Ectodermal cell (in vitro differentiated cells): Measurements from ENCODE around the gene RSBN1.
"Not testable (repeated sequence)": the region's sequence is repeated elsewhere in the genome, so short reads cannot be mapped to it uniquely, and the experiment has no call there.

Source experiments
- H3K27ac ChIP-seq: 2 replicates; pipeline ENCODE4 v1.7.0; 2013; ENCODE audit warnings: mild to moderate bottlenecking, low read depth, low read length; ENCODE audit not compliant: insufficient read depth, poor library complexity, severe bottlenecking
- H3K27me3 ChIP-seq: 2 replicates; pipeline ENCODE4 v1.7.0; 2013; ENCODE audit warnings: mild to moderate bottlenecking, low read length; ENCODE audit not compliant: insufficient read depth, control insufficient read depth, poor library complexity, severe bottlenecking
- H3K36me3 ChIP-seq: one replicate; pipeline ENCODE4 v1.7.0; 2013; ENCODE audit warnings: low read length; ENCODE audit not compliant: control insufficient read depth, insufficient read depth
- H3K4me1 ChIP-seq: one replicate; pipeline ENCODE4 v1.7.0; 2013; ENCODE audit warnings: low read length; ENCODE audit not compliant: control insufficient read depth, insufficient read depth
- H3K4me3 ChIP-seq: 2 replicates; pipeline ENCODE4 v1.7.0; 2013; ENCODE audit warnings: low read depth, low read length, control low read depth; ENCODE audit not compliant: insufficient read depth
- H3K9me3 ChIP-seq: 2 replicates; pipeline ENCODE4 v1.7.0; 2013; ENCODE audit warnings: mild to moderate bottlenecking, low read length, moderate library complexity; ENCODE audit not compliant: control insufficient read depth
- WGBS, 2 experiments: methylation state at CpG; one replicate each; pipeline ENCODE4 v1.1.7; 2013; ENCODE audit warnings: missing lambda C conversion rate in 2 of 2; 5-methylcytosine and 5-hydroxymethylcytosine counted together

RSBN1 gene

DNA sequence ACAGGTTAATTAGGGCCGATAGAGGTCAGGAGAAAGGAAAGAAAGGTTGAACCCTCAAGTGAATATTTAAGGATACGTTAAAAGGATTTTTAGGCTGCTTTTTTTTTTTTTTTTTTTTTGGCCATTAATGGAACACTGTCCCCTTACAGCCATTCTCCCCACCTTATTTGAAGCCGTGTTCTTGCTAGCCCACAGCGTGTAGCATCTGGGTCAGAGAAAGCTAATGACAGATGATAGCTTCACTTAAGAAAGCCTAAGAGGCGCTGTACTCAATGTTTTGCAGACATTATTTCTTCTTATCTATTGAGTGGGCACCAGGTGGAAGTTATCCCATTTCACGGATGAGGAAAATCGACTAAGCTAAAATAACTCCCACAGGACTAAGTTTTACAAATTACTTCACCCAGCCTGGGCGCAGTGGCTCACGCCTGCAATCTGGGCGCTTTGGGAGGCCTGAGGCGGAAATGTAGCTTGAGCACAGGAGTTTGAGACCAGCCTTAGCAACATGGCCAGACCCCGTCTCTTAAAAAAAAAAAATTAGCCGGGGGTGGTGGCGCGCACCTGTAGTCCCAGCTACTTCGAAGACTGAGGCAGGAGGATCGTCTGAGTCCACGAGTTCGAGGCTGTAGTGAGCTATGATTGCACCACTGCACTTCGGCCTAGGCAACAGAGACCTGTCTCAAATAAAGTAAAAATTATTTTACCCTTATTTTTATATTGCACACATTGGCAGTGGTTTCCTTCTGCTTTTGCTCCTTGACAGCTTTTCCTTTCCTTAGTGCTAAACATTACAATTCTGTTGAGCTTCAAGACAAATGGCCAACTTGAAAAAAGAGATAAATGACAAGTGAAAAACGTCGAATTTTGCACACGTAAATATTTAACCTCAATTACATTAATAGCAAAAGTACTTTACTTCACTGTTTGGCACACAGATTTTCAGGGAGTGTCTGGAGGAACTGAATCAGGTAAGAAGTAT is 51.9 kb downstream of the RSBN1 start:
- Histone ChIP-seq H3K27me3 (no peaks in the 10 kb centered on the region), H3K4me3 (peak overlapping the region; percentile 78), H3K9me3 (no peaks in the 10 kb centered on the region), H3K36me3 (peaks cover under 1% of the 10 kb centered on the region), H3K27ac (peak overlapping the region; percentile 98), H3K4me1 (peaks cover 16% of the 10 kb centered on the region)
- 85 to 86% methylated on average over 22 to 23 of the region's 23 CpGs for WGBS, 2 experiments

DNA sequence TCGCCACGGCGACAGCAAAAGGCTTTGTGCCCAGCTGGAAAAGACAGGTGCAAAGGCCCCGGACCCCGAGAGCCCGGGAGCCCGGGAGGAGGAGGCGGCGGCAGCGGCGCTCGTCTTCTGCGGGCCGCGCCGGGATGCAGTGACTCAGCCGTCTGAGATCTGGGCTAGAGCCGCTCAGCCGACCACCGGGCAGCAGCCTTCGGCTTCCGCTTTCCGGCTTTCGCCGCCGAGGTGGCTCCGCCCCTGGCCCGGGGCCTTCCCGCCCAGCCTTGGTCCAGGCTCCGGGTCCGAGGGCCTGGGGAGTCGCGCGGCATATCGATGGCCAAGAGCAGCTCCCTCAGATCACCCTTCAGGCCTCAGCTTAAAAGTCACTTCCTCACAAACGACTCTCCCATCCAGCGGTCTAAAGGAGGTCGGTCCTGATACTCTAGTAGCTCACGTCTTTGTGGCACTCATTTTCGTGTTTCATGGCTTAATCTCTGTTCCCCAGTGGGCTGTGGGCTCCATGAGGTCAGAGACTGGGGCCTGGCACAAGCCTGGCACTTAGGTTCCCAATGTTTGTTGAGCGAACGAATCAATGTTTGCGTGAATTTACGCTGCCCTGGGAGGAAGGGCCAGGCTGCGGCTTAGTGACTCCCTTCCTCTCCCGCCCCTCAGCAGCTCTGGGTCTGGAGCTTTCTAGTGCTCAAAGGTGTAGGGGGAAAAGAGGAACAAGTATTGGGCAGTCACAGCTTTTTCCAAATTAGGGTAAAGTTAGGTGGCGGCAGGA is 52.8 kb downstream of the RSBN1 start, which contains the start of gene PHTF1:
Gene PHTF1, minus strand, starts transcription at position 154 of the 769 bp plus-strand sequence. CDS start 783 bp downstream, outside the sequence.
- peaks cover 19% of the 10 kb centered on the region for H3K4me1 ChIP-seq
- H3K36me3 ChIP-seq, result peaks cover 3% of the 10 kb centered on the region
- no peaks in the 10 kb centered on the region for H3K27me3 ChIP-seq
- no peaks in the 10 kb centered on the region for H3K9me3 ChIP-seq
- H3K4me3 ChIP-seq, result peak within 1 kb of the TSS; percentile 78
- peak within 1 kb of the TSS; percentile 98 for H3K27ac ChIP-seq
- 1% methylated on average over 47 of the region's 47 CpGs for WGBS, 2 experiments

DNA sequence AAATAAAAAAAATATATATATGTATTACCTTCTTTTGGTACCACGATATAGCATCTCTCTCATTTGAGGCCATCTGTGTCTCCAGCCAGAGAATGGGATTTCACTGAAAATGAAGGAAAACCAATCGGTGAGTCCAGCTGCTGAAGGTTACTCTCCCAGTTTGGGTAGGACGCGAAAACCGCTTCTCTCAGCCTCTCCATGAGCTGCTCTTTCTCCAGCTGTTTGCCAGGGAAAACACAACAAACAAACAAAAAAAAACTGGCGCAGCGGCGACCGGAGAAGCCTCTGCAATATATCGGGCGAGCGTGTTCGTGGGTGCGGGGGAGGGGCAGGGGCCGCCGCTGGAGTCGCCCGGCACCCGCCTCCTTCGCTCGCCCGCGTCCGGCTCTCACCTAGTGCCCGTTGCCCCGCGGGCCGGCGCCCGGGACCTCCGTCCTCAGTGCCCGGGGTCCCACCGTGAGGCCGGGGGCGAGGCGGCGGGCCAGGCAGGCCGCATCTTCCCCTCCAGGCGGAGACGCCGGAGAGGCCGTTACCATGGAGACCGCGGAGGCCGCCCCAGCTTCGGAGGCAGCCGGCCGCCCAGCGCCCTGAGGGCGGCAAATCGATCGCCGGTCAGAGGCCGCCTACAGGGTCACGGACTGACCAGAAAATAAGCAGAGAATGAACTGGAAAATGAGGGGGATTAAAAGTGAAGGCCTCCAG is 53.5 kb downstream of the RSBN1 start:
- 0 to 1% methylated on average over 54 to 55 of the region's 55 CpGs for WGBS, 2 experiments
- peak overlapping the region; percentile 78 for H3K4me3 ChIP-seq
- peaks cover 8% of the 10 kb centered on the region for H3K36me3 ChIP-seq
- H3K9me3 ChIP-seq, result no peaks in the 10 kb centered on the region
- H3K27me3 ChIP-seq, result no peaks in the 10 kb centered on the region
- peak overlapping the region; percentile 98 for H3K27ac ChIP-seq
- H3K4me1 ChIP-seq, result peaks cover 19% of the 10 kb centered on the region

DNA sequence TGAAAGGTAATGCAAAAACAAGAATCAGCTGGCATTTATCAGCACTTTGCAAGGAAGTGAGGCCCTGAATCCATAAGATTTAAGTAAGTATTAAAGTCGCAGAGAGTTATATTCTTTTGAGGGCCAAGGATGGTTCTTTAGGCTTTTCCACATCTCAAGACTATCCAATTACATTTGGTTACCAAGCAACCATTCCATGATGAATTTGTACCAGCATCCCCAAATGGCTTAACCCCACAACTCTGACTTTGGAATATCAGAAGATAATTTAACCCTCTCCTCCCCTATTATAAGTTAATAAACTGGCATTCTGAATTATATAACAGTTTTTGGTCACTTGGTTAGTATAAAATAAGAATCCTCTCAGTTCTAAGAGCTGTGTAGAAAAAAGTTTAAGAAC is 55.8 kb downstream of the RSBN1 start:
- Histone ChIP-seq H3K27me3 (no peaks in the 10 kb centered on the region), H3K9me3 (no peaks in the 10 kb centered on the region), H3K27ac (no peak overlapping the region), H3K4me3 (peak overlapping the region; percentile 13), H3K36me3 (peaks cover 11% of the 10 kb centered on the region), H3K4me1 (peaks cover 19% of the 10 kb centered on the region)
- 91 to 100% methylated on average over 1 of the region's 1 CpG for WGBS, 2 experiments

DNA sequence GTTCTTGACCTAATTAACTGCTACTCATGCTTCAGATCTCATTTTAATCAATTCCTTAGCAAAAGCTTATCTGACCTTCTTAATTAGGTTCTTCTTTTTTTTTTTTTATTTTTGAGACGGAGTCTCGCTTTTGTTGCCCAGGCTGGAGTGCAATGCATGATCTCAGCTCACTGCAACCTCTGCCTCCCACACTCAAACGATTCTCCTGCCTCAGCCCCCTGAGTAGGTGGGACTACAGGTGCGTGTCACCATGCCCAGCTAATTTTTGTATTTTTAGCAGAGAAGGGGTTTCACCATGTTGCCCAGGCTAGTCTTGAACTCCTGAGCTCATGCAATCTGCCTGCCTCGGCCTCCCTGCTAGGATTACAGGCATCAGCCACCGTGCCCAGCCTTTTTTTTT is 58.9 kb downstream of the RSBN1 start:
- not testable (repeated sequence) for H3K27me3 ChIP-seq, H3K4me3 ChIP-seq, H3K9me3 ChIP-seq, H3K27ac ChIP-seq
- WGBS, 2 experiments, result 89 to 93% methylated on average over 6 of the region's 6 CpGs
- Histone ChIP-seq H3K4me1 (peaks cover 12% of the 10 kb centered on the region), H3K36me3 (peaks cover 16% of the 10 kb centered on the region)

DNA sequence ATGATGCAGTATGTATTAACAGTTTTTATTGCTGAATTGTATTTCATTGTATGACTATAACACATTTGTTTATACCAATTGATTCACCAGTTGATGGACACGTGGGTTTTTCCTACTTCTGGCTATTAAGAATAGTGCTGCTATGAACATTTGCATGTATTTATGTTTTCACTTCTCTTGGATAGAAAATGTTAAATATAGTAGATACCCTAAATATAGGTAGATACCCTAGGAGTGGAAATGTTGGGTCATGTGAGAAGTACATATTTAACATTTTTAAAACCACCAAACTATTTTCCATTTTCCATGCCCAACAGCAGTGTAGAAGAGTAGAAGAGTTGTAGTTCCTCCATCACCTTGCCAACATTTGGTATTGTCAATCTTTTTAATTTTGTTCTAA is 60.8 kb downstream of the RSBN1 start:
- no peak overlapping the region for H3K27ac ChIP-seq
- H3K9me3 ChIP-seq, result no peaks in the 10 kb centered on the region
- H3K4me3 ChIP-seq, result no peak overlapping the region
- peaks cover 10% of the 10 kb centered on the region for H3K4me1 ChIP-seq
- H3K27me3 ChIP-seq, result no peaks in the 10 kb centered on the region
- peaks cover 26% of the 10 kb centered on the region for H3K36me3 ChIP-seq
- 100% methylated on average over 1 of the region's 1 CpG; no CpG with 5 or more reads in 1 of the 2 experiments for WGBS, 2 experiments

DNA sequence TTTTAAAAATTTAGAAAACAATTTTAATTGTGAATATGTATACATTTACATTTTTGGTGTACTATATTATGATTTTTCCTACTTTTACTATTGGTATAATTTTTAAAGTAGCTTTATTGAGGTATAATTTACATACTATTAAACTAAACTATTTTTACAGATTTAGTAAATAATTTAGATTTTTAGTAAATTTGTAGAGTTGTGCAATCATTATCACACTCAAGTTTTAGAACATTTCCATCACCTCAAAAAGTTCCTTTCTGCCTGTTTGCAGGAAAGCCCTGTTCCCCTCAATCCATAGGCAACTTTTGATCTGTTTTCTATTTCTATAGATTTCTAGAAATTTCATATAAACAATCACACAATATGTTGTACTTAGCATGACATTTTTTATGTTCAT is 61.2 kb downstream of the RSBN1 start:
- Histone ChIP-seq H3K27me3 (no peaks in the 10 kb centered on the region), H3K36me3 (peaks cover 28% of the 10 kb centered on the region), H3K4me1 (peaks cover 6% of the 10 kb centered on the region), H3K4me3 (no peak overlapping the region), H3K9me3 (no peaks in the 10 kb centered on the region), H3K27ac (no peak overlapping the region)

DNA sequence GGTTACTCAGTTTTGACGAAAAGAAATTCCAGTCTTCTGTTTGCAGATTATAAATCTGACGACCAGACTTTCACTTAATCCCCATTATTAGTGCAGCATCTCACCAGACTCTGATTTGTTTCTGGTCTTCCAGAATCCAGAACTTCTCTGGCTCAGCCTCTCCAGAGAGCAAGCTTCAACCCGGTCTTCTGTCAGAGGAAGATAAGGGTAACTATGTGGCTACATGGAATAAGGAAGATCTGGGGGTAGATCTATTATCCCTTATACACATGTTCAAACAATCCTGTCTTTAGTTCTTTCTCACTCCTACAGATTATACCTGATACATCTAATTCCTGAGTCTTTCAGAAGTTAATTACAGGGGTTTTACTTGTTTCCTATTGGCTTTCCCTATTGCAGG is 62.9 kb downstream of the RSBN1 start:
- no peak overlapping the region for H3K27ac ChIP-seq
- 97 to 100% methylated on average over 3 of the region's 3 CpGs for WGBS, 2 experiments
- H3K36me3 ChIP-seq, result peaks cover 29% of the 10 kb centered on the region
- H3K4me1 ChIP-seq, result no peaks in the 10 kb centered on the region
- no peaks in the 10 kb centered on the region for H3K27me3 ChIP-seq
- no peak overlapping the region for H3K4me3 ChIP-seq
- no peaks in the 10 kb centered on the region for H3K9me3 ChIP-seq

DNA sequence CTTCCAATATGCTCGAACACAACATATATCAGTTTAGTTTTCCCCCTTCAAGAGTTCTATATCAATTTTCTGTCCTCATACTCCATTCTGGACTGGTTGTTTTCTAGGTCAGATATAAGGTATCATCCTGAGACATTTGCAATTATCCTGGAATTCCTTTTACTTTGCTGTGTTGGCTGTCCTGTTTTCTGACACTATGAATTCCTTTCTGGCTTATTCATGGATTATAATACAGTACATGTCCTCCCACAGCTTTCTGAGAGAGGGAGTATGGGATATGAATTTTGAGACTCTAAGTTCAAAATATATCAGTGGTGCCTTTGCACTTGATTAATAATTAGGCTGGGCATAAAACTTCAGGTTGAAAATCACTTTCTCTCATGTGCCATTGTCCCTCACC is 64.9 kb downstream of the RSBN1 start:
- 83 to 95% methylated on average over 1 of the region's 1 CpG for WGBS, 2 experiments
- Histone ChIP-seq H3K27ac (no peak overlapping the region), H3K27me3 (no peaks in the 10 kb centered on the region), H3K4me3 (no peak overlapping the region), H3K4me1 (no peaks in the 10 kb centered on the region), H3K9me3 (no peaks in the 10 kb centered on the region), H3K36me3 (peaks cover 21% of the 10 kb centered on the region)
